MCF 10A (cell line): Measurements from ENCODE around the gene RPL32. TPM values are rescaled to one million over a fixed set of nuclear protein-coding genes. Genes with fewer than 3 reads are reported as not detected.

Source experiments
- BruUV-seq: library from RNA; stranded (reverse); fragments of 400-500 nt; replicated peaks from 2 replicates; lab custom pipeline; 2021; lab: Mats Ljungman, UMichigan
- CTCF ChIA-PET: fragments of 300-600 bp; sonication (Branson Sonifier 250); formaldehyde crosslinking; extraction: SDS; loops from one replicate; lab custom pipeline; 2021; ENCODE audit warnings: antibody characterized with exemption, inconsistent platforms; lab: Yijun Ruan, JAX
- POLR2A ChIA-PET: fragments of 300-600, 350-650 bp; sonication (Branson Sonifier 250); formaldehyde crosslinking; extraction: SDS; loops from one replicate; lab custom pipeline; 2020; ENCODE audit warnings: antibody characterized with exemption, inconsistent platforms; lab: Yijun Ruan, JAX
- DNase-seq: peaks from one replicate; pipeline ENCODE4 v3.0.0-alpha.2; 2018; ENCODE audit not compliant: unreplicated experiment
- H3K27ac Mint-ChIP-seq: one replicate; pipeline ENCODE4 v1.8.0; 2022; ENCODE audit warnings: mild to moderate bottlenecking, low read depth, mixed read lengths; ENCODE audit not compliant: unreplicated experiment
- H3K27me3 Mint-ChIP-seq: one replicate; pipeline ENCODE4 v1.8.0; 2022; ENCODE audit warnings: mixed read lengths; ENCODE audit not compliant: insufficient read depth, unreplicated experiment
- H3K36me3 Mint-ChIP-seq: one replicate; pipeline ENCODE4 v1.8.0; 2022; ENCODE audit warnings: mild to moderate bottlenecking, moderate library complexity, mixed read lengths; ENCODE audit not compliant: insufficient read depth, unreplicated experiment
- H3K4me1 Mint-ChIP-seq: one replicate; pipeline ENCODE4 v1.8.0; 2022; ENCODE audit warnings: mixed read lengths; ENCODE audit not compliant: insufficient read depth, unreplicated experiment
- H3K4me3 Mint-ChIP-seq: one replicate; pipeline ENCODE4 v1.8.0; 2022; ENCODE audit warnings: mild to moderate bottlenecking, moderate library complexity, mixed read lengths; ENCODE audit not compliant: unreplicated experiment
- H3K9me3 Mint-ChIP-seq: one replicate; pipeline ENCODE4 v1.8.0; 2022; ENCODE audit warnings: mixed read lengths; ENCODE audit not compliant: unreplicated experiment
- CTCF ChIP-seq: fragments of 200-600 bp; IDR thresholded peaks from one replicate; pipeline ENCODE4 v1.8.0; 2022; ENCODE audit warnings: antibody characterized with exemption, mild to moderate bottlenecking; ENCODE audit not compliant: unreplicated experiment
- intact Hi-C: fragments of 100-400 bp; cut with micrococcal nuclease; formaldehyde crosslinking; loops from 2 replicates; pipeline ENCODE4 v1.14.1; 2022
- total RNA-seq: library from RNA; stranded (reverse); gene quantifications from 2 replicates; pipeline ENCODE4 v1.2.3, GENCODE V29; 2022

The RPL32 gene
- total RNA-seq, 1 experiment from 2014 or later, result 2,288 TPM

GRCh38 chr3:12886106-12886679, 44.8 kb upstream of the RPL32 start:
- no peak overlapping the region for H3K4me3 Mint-ChIP-seq
- peaks cover 4% of the 10 kb centered on the region for H3K36me3 Mint-ChIP-seq
- POLR2A ChIA-PET, result no interaction called here
- H3K9me3 Mint-ChIP-seq, result no peaks in the 10 kb centered on the region
- BruUV-seq, result no TSS peak
- no peak for DNase-seq
- H3K27ac Mint-ChIP-seq, result no peak overlapping the region
- intact Hi-C loops, result no loop called here
- H3K27me3 Mint-ChIP-seq, result peaks cover 53% of the 10 kb centered on the region
- CTCF ChIA-PET, result interaction anchor here (0.6 to 1.7 kb wide), 3 partner anchors 13 to 42 kb away, joined by 3 to 8 read pairs (median 5); no protein-coding TSS in a partner anchor
- H3K4me1 Mint-ChIP-seq, result peaks cover 6% of the 10 kb centered on the region
- no peak for TF ChIP-seq CTCF

GRCh38 chr3:12885583-12885930, 44.2 kb upstream of the RPL32 start:
- Mint-ChIP-seq H3K36me3 (peaks cover 4% of the 10 kb centered on the region), H3K4me3 (no peak overlapping the region)

GRCh38 chr3:12884790-12885582, 43.6 kb upstream of the RPL32 start:
- peaks cover 49% of the 10 kb centered on the region for H3K27me3 Mint-ChIP-seq
- no TSS peak for BruUV-seq
- H3K4me1 Mint-ChIP-seq, result peaks cover 5% of the 10 kb centered on the region
- intact Hi-C loops, result no loop called here
- H3K27ac Mint-ChIP-seq, result no peak overlapping the region
- H3K4me3 Mint-ChIP-seq, result no peak overlapping the region
- TF ChIP-seq CTCF, result no peak
- CTCF ChIA-PET, result no interaction called here
- POLR2A ChIA-PET, result no interaction called here
- no peak for DNase-seq
- peaks cover 4% of the 10 kb centered on the region for H3K36me3 Mint-ChIP-seq
- H3K9me3 Mint-ChIP-seq, result no peaks in the 10 kb centered on the region

More at GRCh38 chr3:12885583-12885930, 44.2 kb upstream of the RPL32 start:
- BruUV-seq, result no TSS peak
- TF ChIP-seq CTCF, result no peak
- intact Hi-C loops, result no loop called here
- POLR2A ChIA-PET, result no interaction called here
- H3K27ac Mint-ChIP-seq, result no peak overlapping the region
- DNase-seq, result no peak
- H3K27me3 Mint-ChIP-seq, result peaks cover 53% of the 10 kb centered on the region
- H3K4me1 Mint-ChIP-seq, result peaks cover 6% of the 10 kb centered on the region
- no peaks in the 10 kb centered on the region for H3K9me3 Mint-ChIP-seq
- CTCF ChIA-PET, result interaction anchor here (0.6 kb wide), 1 partner anchor 41 kb away, joined by 3 read pairs; no protein-coding TSS in a partner anchor

- no peak for TF ChIP-seq CTCF
- BruUV-seq, result no TSS peak
- intact Hi-C loops, result no loop called here
- DNase-seq, result no peak
- Mint-ChIP-seq H3K9me3 (no peaks in the 10 kb centered on the region), H3K27me3 (peaks cover 41% of the 10 kb centered on the region), H3K4me1 (no peaks in the 10 kb centered on the region), H3K4me3 (no peak overlapping the region), H3K27ac (no peak overlapping the region), H3K36me3 (peaks cover 4% of the 10 kb centered on the region)
- ChIA-PET POLR2A (no interaction called here), CTCF (interaction anchor here (1.1 to 1.3 kb wide), 2 partner anchors 9 to 16 kb away, joined by 3 read pairs; no protein-coding TSS in a partner anchor)
Measured at GRCh38 chr3:12884186-12884680, 42.9 kb upstream of the RPL32 start.
